Adrenal gland (tissue), 5 donors: ENCODE results near the gene ANTXR1.

Experiments used
- CTCF ChIP-seq, 6 experiments: fragments of 450-650 bp in 4 of 6; fragments of 200-600 bp in 2 of 6; sonication (generic) in 1 of 6; IDR thresholded peaks; 1 replicate in 5 of 6; 2 replicates in 1 of 6; pipeline versions ENCODE4 v1.5.1 to v1.8.0; 2016 to 2021; ENCODE audit warnings: antibody characterized with exemption in 6 of 6, mild to moderate bottlenecking in 2 of 6, moderate library complexity in 1 of 6
- POLR2A ChIP-seq, 2 donors: fragments of 450-650 bp; IDR thresholded peaks; one replicate each; pipeline ENCODE4 v1.6.1; 2017; ENCODE audit warnings: antibody characterized with exemption in 2 of 2, mild to moderate bottlenecking in 2 of 2, moderate library complexity in 1 of 2
- donor health status: DM: no; HTN: no; CAD: no.

- TF ChIP-seq CTCF (IDR thresholded peaks at IDR 0.05) (no peak), POLR2A (IDR thresholded peaks at IDR 0.05) (no peak)
These were observed 190.4 kb downstream of the ANTXR1 start for GRCh38 chr2:69203166-69203985.
